Activated CD4-positive, CD25-positive, alpha-beta regulatory T cell treated with anti-CD3 and anti-CD28 coated beads, Interleukin-2, amount 50 U/mL, for 24 hours (primary cell): ENCODE results near the gene CTDP1.

Experiments used
- ATAC-seq, 2 donors: fragments of 150-1000 bp; cut with Tn5 transposase; one replicate each; pipeline ENCODE4 v1.10.0; 2021; ENCODE audit warnings: mild to moderate bottlenecking in 1 of 2, moderate library complexity in 1 of 2

The CTDP1 gene

DNA sequence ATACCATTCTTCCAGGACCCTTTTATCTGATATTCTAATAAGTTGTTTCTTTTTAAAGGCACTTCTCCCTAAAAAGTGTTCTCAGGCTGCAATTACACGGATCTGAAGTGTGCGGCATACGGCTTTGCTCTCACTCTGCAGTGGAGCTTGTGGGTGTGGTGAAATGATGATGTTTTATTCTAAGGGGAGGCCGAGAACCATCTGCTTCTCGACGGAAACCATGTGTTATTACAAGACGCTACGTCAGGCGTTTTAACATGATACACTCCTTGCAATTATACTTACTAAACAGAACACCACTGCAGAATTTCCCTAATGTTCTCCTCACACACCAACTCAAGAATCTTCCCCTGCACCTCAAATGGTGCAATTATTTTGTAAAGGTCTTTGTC lies 34.9 kb upstream of the CTDP1 start:
- ATAC-seq, result no peak

- ATAC-seq, result no peak
Observed at GRCh38 chr18:79645291-79645983, 34.2 kb upstream of the CTDP1 start.

DNA sequence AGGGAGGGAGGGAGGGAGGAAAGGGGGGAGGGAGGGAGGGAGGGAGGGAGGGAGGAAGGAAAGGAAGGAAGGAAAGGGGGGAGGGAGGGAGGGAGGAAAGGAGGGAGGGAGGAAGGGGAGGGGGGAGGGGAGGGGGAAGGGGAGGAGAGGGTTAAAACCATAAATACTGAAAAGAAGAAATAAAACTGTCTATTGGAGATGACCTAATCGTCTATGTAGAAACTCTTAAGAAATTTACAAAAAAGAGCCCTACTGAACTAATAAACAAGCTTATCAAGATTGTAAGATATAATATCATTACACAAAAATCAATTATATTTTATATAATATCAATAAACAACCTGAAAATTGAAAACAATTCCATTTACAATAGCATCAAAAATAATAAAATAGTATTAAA lies 32.3 kb upstream of the CTDP1 start:
- ATAC-seq, result no peak

DNA sequence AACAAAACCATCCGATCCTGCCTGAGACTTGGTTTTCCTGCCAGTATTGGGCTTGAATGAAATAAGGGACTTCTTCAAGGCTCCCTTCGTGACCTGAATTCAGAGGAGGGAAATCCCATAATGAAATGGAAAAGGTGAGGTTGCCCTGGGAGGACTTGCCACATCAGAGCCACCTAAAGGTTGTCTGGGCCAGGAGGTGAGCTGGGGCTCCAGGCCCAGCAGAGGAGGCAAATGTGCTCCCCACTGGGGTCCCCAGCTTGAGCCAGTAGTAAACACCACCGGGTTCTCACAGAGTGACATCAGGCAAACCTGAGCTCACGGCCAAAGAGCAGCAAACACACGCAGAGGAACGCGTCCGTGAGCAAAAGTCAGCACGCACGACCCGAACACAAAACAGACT lies 28.6 kb upstream of the CTDP1 start:
- no peak for ATAC-seq

DNA sequence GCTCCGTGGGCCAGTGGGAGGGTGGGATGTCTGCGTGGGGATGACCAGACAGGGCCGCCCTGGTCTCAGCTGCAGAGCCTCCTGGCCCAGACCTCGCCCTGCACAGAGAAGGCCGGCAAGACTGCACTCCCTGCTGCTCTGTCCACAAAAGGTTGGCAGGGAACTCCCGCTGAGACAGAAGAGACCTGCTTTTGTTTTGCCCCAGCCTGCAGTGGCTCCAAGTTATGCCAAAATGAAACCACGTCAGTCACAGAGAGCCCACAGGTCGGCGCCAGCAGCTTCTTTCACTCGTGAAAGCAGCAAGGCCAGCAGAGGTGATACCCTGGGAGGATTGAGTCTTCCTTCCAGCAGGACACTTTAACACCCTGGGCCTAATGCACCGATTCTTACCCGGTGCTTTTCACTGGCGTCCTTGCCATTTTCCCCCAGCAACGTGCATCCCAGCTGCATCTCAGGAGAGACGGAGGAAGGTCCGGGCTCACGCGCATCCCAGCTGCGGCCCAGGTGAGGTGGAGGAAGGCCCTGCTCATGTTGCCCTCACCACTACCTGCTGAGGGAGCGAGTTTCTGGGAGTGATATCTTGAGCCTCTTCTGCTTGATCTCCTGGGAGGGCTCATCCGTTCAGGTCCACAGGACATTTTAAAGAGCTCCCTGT lies 22.1 kb upstream of the CTDP1 start:
- ATAC-seq, result no peak

GRCh38 chr18:79658366-79658765 lies 21.2 kb upstream of the CTDP1 start:
- ATAC-seq, result no peak

DNA sequence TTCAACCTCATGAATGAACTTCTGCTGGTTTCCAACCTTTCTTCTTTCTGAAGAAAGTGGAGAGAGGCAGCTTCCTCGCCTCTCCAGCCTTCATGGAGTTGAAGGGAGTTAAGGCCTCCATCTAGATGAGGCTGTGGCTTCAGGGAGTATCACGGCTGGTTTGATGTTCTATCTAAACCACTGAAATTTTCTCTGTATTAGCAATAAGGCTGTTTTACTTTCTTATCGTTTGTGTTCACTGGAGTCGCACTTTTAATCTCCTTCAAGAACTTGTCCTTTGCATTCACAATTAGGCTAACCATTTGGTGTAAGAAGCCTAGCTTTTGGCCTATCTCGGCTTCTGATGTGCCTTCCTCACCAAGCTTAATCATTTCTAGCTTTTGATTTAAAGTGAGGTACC lies 19.9 kb upstream of the CTDP1 start:
- no peak for ATAC-seq

DNA sequence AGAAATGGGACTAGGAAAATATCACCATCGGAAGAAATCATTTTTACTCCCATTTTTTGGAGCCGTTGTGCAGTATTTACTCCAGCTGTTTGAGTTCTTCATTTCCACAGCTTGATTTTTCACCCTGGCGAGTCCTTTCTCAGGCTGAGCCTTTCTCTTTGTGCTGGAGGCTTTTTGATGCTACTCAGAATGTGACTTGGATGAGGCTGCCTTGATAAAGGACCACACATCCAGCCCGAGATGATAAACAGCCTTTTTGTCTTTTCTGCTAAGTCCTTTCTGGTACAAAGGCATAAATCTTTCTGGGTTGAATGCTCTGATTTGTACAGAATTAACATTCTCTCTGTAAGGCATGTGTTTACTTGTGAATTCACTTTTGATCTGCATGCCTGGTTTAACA lies 17.6 kb upstream of the CTDP1 start:
- no peak for ATAC-seq

DNA sequence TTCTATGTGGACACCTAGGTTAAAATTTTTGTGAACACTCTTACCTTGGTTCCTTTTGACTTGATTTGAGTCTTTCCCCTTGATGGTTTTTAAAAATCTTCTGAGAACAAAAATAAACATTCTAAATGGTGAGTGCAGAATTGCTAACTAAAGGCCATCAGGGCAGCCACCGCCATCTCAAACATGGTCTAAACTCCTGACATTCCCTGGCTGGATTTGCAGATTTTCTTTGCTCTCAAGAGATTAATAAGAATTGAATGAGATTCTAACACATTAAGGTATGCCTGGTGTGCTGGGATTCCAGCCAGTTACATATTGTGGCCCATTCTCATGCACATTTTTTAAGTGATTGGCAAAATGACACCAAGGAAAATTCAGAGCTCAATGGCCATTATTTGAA lies 17.2 kb upstream of the CTDP1 start:
- ATAC-seq, result no peak

- ATAC-seq, result no peak
Observed at GRCh38 chr18:79664525-79665125, 15.0 kb upstream of the CTDP1 start.

GRCh38 chr18:79668203-79668602 lies 11.4 kb upstream of the CTDP1 start:
- ATAC-seq, result no peak

DNA sequence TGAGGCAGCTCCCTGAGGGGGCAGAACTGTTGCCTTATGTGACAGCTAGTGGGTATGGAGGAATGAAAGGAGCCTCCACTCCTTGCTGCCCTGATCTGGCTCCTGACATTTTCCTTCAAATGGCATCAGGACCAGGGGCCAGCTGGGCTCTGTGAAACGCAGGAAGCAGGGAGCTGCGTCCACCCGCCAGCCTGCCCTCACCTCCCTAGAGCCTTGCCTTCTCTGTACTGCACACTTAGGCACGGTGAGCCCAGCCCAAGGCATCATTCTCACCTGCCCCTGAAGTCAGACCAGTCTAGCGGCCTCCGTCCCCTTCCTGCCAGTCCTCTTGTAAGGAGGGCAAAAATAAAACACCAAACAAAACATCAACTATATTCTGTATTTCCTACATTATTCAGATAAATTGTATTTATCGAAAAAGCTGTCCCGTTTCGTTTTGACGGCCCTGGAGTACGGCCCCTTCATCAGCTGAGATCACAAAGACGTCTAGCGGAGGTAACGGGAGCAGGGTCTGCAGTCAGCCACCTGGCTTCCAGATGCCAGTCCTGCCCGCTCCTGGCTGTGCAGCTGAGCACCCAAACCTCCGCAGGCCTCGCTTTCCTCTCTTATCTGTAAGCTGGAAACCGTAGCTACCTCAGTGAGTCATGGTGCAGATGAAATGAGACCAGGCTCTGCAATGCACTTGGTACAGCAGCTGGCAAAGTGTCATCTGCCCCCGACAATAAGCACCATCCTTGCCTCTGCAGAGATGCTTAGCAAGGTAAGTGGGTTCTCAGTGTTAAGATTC lies 6.9 kb upstream of the CTDP1 start:
- no peak for ATAC-seq

DNA sequence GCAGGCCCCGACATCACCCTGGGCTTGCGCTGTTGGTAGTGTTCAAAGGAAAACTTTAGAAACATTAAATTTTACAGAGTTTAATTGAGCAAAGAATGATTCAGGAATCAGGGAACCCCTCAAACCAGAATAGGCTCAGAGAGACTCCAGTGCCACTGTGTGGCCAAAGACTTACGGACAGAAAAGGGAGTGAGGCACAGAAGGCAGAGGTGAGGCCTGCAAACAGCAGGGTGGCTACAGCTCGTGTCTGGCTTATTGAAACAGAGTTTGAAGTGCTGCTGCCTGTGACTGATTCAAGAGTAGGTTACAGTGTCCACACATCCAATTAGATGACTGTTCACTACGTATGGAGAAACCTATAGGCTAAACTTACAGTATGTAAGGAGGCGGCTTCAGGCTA lies 2.4 kb upstream of the CTDP1 start:
- no peak for ATAC-seq

- ATAC-seq, result no peak
Observed at GRCh38 chr18:79677840-79678239, 1.8 kb upstream of the CTDP1 start.

GRCh38 chr18:79678665-79679551 lies 695 bp upstream of the CTDP1 start:
- peak; percentile 94 to 96 for ATAC-seq

GRCh38 chr18:79680100-79680879 lies 687 bp downstream of the CTDP1 start:
- ATAC-seq, result no peak

DNA sequence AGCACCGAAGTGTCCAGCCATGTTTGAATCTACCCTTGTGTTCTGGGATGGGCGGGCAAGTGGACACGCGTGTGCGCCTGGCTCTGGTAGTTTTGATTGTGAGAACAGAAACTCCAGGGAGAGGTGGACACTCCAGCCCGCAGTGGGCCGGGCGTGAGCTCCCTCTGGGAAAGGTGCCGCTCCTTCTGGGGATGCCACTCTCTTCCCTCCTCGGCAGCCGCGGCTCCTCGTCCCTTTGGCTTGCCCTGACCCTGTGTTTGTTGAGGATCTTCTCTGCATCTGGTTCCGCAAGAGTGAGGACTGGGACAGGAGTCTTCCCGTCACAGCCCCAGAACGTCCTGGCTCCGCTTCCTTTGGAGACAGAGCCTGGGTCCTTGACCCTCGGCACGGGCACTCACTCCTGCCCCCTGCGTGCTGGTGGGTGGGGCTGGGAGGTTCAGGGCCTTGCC lies 1.3 kb downstream of the CTDP1 start:
- ATAC-seq, result no peak

- ATAC-seq, result no peak
Observed at GRCh38 chr18:79681484-79682387, 2.1 kb downstream of the CTDP1 start.

DNA sequence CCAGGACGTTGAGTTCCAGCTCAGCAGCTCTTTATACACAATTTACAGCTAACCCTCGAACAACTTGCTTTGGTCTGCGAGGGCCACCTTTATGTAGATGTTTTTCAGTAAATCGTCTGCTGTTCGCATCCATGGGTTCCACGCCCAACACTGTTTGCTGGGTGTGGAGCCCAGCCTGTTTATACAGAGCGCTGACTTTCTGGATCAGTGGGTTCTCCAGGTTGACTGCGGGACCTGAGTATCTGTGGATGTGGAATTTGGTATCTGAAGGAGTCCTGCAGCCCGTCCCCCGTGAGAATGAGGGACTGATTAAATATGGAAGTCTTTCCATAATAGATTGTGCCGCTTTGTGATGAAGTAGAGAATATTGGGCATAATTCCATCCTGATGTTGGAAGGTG lies 2.9 kb downstream of the CTDP1 start:
- no peak for ATAC-seq

GRCh38 chr18:79682894-79683625 lies 3.5 kb downstream of the CTDP1 start:
- ATAC-seq, result no peak
